ENCODE measurements around the gene L3HYPDH.

The L3HYPDH gene

DNA sequence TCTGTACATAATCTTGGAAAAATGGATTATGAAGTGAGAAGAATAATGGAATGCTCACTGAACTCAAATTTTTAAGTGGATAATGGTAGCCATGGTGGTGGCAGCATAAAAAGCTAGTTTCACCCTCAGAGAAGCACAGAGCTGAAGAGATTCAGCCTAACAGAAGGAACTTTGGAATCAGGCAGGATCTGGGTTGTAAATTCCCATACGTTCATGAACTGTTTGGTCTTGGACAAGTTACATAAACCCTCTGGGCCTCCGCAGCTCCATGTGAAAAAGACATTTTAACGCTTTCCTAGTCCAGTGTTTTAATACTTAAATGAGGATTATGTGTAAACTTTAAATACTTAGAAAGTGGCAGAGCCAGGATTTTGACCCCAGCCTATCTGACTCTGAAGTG is 26.8 kb upstream of the L3HYPDH start:
- TF ChIP-seq CTCF (IDR thresholded peaks at IDR 0.05; ENCODE audit: extremely low read depth, missing control alignments), result no peak

GRCh38 chr14:59510001-59510400 is 25.8 kb upstream of the L3HYPDH start:
- DNase-seq (ENCODE audit: low spot score), result no peak
- TF ChIP-seq CTCF (IDR thresholded peaks at IDR 0.05; ENCODE audit: extremely low read depth, missing control alignments), result no peak

More for the DNA sequence above, 26.8 kb upstream of the L3HYPDH start:
- DNase-seq (ENCODE audit: low spot score), result no peak

DNA sequence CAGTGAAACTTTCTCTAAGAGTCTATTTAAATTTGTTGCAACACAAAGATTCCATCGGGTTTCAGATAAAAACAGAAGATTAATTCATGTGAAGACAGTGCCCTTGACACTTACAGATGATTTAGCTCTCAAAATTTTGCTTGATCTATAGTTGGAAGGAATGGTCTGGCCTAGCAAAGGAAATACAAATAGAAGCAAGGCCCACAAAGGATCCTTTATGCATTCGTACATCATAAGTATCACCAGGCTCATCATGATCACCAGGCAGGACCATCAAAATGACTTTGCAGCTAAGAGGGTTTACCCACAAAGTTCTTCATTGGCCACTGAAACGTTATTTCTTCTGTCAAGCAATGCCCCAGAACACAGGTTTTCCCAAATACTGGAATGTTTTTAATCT is 24.9 kb upstream of the L3HYPDH start:
- no peak for DNase-seq (ENCODE audit: low spot score)
- no peak for TF ChIP-seq CTCF (IDR thresholded peaks at IDR 0.05; ENCODE audit: extremely low read depth, missing control alignments)

DNA sequence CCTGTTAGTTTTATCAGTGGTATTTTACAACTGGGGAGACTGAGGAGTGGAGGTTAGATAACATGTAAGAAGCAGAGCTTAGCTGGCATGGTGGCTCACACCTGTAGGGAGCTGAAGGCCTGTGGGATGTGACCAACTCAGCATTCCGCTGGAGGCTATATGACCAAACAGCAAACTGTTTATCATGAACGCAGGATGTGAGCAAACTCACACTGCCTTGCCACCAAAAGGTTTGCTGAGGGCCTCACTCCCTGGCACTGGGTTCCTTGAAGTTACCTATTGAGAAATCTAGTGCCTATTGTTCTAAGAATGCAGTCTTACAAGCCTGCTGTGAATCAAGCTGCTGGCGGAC is 23.5 kb upstream of the L3HYPDH start:
- DNase-seq (ENCODE audit: low spot score), result no peak
- no peak for TF ChIP-seq CTCF (IDR thresholded peaks at IDR 0.05; ENCODE audit: extremely low read depth, missing control alignments)

- DNase-seq (ENCODE audit: low spot score), result peak; percentile 43
- peak; percentile 96 for TF ChIP-seq CTCF (IDR thresholded peaks at IDR 0.05; ENCODE audit: extremely low read depth, missing control alignments)
Measured at GRCh38 chr14:59507063-59507751, 23.0 kb upstream of the L3HYPDH start.

DNA sequence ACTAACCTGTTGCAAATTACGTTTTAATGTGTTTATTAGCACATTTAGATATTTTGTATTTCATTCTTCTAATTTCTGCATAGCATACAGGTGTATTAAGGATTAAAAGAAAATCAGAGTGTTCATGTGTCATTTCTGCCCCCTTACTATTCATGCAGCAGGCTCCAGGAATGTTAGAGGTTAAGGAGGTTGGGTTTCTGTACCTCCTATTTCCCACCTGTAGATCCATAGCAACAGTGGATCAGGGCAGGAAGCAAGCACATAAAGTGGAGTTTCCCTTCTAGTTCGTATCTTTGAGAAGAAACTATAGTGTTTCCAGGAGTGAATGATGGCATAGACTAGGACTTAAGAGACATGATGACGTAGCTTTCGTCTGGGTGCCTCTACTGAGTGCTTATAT is 19.0 kb upstream of the L3HYPDH start:
- DNase-seq (ENCODE audit: low spot score), result no peak
- TF ChIP-seq CTCF (IDR thresholded peaks at IDR 0.05; ENCODE audit: extremely low read depth, missing control alignments), result no peak

DNA sequence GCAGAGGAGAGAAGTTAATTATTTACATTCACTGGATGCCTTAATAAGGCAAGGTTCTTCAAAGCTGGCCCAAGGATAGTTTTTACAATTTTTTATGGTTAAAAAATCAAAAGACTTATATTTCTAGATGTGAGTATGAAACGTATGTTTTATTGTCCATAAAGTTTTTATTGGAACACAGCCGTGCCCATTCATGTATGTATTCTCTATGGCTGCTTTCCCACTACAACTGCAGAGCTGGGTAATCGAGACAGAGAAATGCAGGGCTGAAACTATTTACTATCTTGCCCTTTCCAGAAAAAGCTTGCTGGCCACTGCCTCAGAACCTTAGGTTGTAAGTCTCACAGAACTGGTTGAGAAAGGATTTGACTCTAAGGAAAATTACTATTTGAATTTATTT is 16.5 kb upstream of the L3HYPDH start:
- no peak for DNase-seq (ENCODE audit: low spot score)
- no peak for TF ChIP-seq CTCF (IDR thresholded peaks at IDR 0.05; ENCODE audit: extremely low read depth, missing control alignments)
